ENCODE results near the gene GPR78.

GPR78 gene

GRCh38 chr4:8577046-8577445, 3.1 kb upstream of the GPR78 start:
- H3K4me3 ChIP-seq (ENCODE audit: low read depth, low read length), result no peak overlapping the region
- no peak for TF ChIP-seq CTCF (IDR thresholded peaks at IDR 0.05; ENCODE audit: low read depth, low read length)

DNA sequence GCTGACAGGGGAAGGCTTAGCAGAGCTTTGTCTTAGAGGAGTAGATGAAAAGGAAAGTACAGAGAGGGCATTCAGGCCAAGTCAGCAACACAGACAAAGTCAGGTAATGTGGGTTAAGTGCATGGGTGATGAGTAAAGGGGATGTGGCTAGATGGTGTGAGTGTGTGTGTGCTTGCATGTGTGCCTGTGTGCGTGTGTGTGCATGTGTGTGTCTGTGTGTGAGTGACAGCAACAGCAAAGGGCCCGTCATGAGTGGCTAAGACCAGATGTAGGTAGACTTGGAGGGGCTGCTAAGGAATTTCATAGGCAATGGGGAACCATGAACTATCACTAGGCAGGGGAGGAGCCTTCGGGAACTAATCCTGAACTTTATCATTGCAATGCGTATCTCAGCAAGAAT, 2.2 kb upstream of the GPR78 start:
- no peak overlapping the region for H3K4me3 ChIP-seq (ENCODE audit: low read depth, low read length)

GRCh38 chr4:8578717-8579116, 1.5 kb upstream of the GPR78 start:
- H3K4me3 ChIP-seq (ENCODE audit: low read depth, low read length), result no peak overlapping the region
- TF ChIP-seq CTCF (IDR thresholded peaks at IDR 0.05; ENCODE audit: low read depth, low read length), result no peak

More for the DNA sequence above, 2.2 kb upstream of the GPR78 start:
- no peak for TF ChIP-seq CTCF (IDR thresholded peaks at IDR 0.05; ENCODE audit: low read depth, low read length)

- no peak for TF ChIP-seq CTCF (IDR thresholded peaks at IDR 0.05; ENCODE audit: low read depth, low read length)
- no peak overlapping the region for H3K4me3 ChIP-seq (ENCODE audit: low read depth, low read length)
Measured at GRCh38 chr4:8579526-8580320, 469 bp upstream of the GPR78 start.

- H3K4me3 ChIP-seq (ENCODE audit: low read depth, low read length), result no peak overlapping the region
- no peak for TF ChIP-seq CTCF (IDR thresholded peaks at IDR 0.05; ENCODE audit: low read depth, low read length)
Measured at GRCh38 chr4:8581094-8581861, 1.1 kb downstream of the GPR78 start.

GRCh38 chr4:8582016-8582415, 1.8 kb downstream of the GPR78 start:
- TF ChIP-seq CTCF (IDR thresholded peaks at IDR 0.05; ENCODE audit: low read depth, low read length), result no peak
- H3K4me3 ChIP-seq (ENCODE audit: low read depth, low read length), result no peak overlapping the region

- no peak for TF ChIP-seq CTCF (IDR thresholded peaks at IDR 0.05; ENCODE audit: low read depth, low read length)
- H3K4me3 ChIP-seq (ENCODE audit: low read depth, low read length), result no peak overlapping the region
Measured at GRCh38 chr4:8582436-8582835, 2.2 kb downstream of the GPR78 start.
